ENCODE results near the gene TRHDE. TPM values are rescaled to one million over a fixed set of nuclear protein-coding genes. Genes with fewer than 3 reads are reported as not detected.
A peak's percentile ranks its signal among the peaks of the same experiment; 100 is the strongest.
"Not testable (repeated sequence)": the region's sequence is repeated elsewhere in the genome, so short reads cannot be mapped to it uniquely, and the experiment has no call there.

Gene TRHDE
- total RNA-seq, 1 experiment from 2014 or later = 18.2 TPM

DNA sequence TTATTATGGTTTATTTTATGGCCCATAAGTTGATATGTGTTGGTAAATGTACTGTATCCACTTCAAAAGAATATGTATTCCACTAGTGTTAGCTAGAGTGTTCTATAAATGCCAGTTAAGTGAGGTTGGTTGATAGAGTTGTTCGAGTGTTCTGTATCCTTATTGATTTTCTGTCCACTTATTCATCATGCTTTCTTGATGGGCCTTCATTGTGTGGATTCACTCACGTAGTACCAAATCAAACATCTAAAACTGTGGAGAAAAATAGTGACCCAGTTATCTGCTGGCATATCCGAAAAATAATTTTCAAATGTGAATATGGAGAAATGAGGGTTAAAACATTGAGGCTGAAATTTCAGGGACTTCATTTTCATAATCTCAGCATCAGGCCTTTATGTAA lies 230.4 kb downstream of the TRHDE start:
- no peak for DNase-seq (ENCODE audit: low read depth)

DNA sequence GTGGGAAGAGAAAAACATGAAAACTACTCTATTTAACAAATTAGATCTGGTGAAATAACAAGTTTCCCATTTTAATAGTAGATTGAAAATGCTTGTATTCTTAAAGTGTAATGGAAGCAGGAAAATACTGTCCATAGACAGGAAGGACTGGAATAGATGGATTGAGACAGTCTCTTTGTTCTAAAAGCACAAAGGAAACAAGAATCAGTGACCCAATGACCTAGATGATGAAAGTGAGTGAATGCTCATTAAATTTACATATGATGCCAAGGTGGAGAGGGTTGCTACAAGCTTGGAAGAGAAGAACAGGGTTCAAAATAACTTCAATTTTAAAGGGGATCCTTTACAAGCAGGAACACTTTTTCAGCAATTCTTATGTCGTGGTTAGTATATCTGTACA lies 233.1 kb downstream of the TRHDE start:
- DNase-seq (ENCODE audit: low read depth) = no peak

DNA sequence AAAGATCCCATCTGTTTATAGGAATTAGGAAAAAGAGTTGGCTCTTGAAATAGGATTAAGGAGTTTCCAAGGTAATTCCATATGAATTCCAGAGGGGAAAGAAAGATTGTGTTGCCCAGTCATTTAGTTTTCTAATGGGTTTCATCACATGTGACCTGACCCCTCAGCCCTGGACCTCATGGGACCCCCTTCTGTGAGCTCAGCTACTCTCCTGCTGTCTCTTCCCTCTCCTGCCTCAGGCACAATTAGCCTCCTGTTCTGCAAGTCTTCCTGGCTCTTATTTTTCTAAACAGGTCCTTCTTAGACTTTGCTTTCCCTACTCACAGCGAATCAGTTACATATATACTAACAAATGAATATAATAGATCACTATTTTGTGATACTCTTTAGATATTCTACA lies 237.7 kb downstream of the TRHDE start:
- no peak for DNase-seq (ENCODE audit: low read depth)

DNA sequence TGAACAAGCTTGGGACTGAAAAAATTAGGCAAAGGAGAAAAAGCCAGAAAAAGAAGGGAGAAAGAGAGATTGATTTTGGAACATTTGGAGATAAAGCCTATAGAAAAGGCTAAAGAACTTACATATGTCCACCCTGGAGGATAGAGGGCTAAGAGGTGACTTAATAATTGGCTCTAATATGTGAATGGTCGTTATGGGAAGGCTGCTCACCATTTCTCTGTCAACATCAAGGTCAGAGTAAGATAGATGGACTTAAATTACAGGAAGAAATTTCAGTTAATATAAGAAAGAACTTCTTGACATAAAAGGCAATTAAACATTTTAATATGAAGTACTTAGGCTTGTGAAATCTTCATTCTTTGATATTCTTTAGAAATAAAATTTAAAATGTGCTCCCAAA lies 238.6 kb downstream of the TRHDE start:
- no peak for DNase-seq (ENCODE audit: low read depth)

DNA sequence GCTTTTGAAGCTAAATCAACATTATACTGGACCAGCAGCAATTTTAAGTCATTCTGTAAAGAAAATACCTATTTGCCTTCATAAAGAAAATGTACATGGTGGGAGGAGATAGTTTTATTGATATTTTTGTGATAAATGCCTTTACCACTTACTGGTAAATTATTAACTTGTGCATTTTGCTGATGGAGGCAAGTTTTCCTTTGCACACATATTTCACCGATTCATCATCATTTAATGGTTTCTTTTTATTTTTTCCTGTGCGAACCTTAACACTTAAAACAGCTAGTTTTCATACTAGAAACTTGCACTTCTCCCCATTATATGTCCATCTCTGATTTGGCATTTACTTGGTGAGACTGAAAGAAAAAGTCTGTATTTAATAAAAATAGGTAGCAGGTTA lies 239.3 kb downstream of the TRHDE start:
- DNase-seq (ENCODE audit: low read depth) = no peak

DNA sequence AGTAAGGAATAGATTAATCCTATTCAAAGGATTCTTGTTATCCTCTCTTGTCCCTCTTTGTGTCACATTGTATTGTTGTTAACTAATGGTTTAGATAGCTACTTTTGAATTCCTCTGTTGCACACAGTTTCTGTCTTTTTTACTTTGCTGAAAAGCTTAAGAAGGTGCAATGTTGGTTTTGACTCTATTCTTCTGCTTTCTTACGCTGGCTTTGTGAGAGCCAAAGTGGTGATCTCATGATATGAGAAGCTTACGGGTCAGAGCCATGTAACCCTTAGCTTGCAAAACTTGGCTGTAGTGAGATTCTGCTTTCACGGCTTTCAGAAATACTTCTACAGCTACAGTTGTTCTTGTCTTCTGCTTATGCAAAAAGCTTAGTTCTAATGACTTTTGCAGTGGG lies 239.7 kb downstream of the TRHDE start:
- no peak for DNase-seq (ENCODE audit: low read depth)

DNA sequence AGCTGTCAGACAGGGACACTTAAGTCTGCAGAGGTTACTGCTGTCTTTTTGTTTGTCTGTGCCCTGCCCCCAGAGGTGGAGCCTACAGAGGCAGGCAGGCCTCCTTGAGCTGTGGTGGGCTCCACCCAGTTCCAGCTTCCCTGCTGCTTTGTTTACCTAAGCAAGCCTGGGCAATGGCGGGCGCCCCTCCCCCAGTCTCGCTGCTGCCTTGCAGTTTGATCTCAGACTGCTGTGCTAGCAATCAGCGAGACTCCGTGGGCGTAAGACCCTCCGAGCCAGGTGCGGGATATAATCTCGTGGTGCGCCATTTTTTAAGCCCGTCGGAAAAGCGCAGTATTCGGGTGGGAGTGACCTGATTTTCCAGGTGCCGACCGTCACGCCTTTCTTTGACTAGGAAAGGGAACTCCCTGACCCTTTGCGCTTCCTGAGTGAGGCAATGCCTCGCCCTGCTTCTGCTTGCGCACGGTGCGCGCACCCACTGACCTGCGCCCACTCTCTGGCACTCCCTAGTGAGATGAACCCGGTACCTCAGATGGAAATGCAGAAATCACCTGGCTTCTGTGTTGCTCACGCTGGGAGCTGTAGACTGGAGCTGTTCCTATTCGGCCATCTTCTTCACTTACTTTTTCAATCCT lies 248.0 kb downstream of the TRHDE start:
- DNase-seq (ENCODE audit: low read depth) = not testable (repeated sequence)

DNA sequence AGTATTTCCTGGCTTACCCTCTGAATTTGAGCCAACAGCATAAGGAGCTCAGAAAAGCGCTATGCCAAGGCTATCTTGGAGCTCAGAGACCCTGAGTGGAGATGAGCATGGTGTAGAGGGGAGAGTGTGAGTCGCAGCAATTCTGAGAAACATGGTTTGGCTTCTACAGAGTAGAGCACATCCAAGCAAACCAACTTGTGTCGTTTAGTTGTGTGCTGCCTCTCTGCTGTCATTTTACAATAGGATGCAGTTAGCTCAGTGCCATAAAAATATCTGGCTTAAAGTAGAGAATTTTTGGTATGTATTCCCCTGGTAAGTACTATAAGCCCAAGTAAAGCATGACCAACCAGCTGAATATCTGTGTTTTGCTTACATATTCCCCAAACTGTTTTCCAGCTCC lies 249.2 kb downstream of the TRHDE start:
- DNase-seq (ENCODE audit: low read depth) = no peak

DNA sequence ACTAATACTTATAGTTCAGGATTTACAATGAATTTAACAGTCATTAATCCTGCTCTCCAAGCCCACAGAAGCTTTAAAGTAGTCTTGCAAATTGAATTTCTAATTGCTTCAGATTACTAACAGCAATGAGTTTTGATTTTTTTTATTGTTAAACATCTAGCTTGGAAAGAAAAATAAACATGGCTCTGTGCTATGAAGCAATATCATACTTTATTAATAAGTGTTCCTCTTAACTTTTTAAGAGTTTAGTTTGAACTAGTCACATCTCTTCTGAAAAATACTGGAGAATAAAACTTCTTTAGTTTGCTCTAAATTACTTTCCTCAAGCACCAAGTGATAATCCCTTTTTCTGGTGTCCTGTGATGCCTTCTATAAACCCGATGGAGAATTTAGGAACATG lies 250.2 kb downstream of the TRHDE start:
- DNase-seq (ENCODE audit: low read depth) = no peak

DNA sequence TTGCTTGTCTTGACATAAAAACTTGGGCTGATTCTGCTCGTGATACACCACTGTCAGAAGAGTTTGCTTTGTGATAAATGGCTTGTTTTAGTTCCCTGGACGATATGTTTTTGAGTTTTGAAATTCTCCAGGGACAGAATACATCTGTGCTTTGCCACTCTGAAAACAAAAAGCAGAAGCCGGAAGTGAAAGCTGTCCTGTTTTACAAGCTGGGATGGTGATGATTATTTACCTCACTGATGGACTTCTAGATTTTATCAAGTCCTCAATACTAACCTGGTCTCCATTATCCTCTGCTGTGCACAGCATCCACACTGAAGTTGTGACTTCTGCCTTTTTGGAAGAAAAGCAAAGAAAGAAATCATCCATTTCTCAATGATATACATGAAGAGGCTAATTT lies 251.6 kb downstream of the TRHDE start:
- DNase-seq (ENCODE audit: low read depth) = no peak

DNA sequence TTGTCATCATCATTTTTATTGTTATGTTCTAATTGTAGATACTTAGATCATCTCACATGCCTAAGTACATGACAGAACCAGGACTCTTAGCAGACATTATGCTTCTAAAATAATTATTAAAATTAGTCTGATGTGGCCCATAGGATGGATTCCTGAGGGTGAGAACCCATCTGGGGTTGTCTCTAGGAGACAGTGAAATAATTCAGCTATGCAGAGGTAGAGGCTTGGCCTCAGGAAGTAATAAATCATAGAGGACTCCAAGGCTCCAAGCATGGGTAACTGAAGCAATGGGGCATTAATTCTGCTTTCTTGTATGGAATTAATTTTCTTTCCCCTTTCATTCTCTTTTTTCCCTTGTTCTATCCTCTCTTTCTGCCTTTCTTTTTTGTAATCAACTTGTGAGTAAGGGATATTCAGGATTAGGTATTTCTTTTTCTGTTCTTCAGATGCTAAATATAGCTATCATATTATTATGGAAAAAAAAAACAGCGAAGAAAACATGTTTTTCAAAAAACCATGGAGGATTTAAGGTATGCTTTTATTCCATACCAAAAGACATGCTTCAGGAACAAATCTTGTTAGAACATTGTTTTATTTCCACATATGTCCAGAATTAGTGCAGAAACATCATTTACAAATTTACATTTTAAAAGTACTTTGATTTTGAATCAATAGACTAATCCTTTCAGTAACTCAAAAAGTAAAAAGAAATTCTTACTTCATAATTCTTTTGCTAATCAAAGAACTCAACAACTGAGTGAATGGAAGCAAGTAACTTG lies 263.2 kb downstream of the TRHDE start:
- no peak for DNase-seq (ENCODE audit: low read depth)

DNA sequence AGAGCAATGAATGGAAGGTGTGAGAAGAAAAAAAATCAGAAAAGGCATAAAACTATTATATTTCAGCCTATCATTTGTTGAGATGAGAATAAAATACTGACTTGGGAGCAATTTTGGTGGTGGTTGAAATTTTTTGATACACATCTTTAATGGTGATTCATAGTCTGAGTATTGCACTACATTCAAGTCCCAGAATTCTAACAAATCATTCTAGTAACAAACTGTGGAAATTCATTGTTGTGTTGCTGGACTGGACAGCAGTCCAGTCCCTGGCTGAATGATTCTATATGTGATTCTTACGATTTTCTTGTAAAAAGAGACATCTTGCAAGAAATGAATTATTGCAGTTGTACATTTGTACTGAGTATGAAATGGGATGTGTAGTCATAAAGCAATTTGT lies 268.6 kb downstream of the TRHDE start:
- peak; percentile 3 for DNase-seq (ENCODE audit: low read depth)

DNA sequence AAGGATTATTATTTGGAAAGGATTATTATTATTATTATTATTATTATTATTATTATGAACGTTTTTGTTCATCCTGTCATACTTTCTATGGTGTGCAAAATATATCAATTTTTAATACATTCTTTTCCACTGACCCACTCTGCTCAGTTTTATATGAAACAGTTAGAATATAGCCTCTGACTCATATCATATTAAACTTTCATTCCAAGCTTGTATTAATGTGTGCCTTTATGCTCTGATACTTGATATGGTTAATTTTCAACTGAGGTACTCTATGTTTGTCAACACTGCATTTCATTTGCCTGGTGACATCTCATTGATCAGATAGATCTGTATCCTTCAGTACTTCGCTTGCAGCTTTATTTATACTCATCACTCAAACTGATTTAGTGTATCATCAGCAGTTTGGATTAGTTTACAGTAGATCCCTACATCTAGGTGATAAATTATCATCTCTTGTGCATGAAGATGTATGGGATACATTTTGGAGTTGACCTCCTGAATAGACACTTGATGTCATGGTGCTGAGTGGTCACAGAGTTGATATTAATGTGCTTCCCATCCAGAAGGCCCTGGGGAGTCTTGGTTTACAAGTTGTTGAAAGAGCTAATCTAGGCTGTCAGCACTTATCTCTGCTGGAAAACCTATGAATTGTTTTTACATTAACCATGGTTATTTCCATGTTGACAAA lies 271.8 kb downstream of the TRHDE start:
- DNase-seq (ENCODE audit: low read depth) = no peak

DNA sequence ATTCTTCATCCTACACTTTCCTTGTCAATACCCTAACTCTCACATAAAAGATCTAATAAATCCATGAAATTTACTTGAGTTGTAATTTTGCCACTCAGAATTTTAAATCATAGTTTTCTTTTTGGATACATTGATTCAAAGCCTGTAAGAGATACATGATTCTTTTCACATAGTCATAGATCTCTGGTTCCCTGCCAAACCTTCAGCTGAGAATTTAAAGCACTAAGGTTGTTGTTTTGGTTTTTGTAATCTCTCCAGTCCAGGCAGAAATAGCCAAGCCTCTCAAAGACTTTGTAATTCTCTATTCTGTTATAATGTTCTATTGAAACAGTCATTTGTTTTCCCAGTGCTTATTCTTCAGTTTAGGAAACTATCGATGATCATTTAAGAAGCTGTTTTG lies 273.9 kb downstream of the TRHDE start:
- no peak for DNase-seq (ENCODE audit: low read depth)

DNA sequence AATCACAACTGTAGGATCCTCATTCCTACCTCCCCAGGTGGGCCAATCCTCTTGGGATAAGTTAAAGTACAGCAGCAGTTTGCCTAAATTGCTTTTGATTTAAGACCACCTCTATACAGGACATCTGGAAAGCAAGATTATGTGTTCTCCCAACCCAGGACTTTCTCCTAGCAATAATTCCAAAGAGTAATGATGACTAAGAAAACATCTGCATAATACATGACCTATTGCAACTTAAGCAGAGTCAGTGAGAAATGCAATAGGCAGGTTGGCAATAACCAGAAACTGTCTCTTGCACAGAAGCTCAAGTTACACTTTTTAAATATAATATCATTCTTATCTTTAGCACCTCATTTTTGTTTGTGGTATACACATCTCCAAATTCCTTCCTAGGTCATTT lies 275.4 kb downstream of the TRHDE start:
- no peak for DNase-seq (ENCODE audit: low read depth)

DNA sequence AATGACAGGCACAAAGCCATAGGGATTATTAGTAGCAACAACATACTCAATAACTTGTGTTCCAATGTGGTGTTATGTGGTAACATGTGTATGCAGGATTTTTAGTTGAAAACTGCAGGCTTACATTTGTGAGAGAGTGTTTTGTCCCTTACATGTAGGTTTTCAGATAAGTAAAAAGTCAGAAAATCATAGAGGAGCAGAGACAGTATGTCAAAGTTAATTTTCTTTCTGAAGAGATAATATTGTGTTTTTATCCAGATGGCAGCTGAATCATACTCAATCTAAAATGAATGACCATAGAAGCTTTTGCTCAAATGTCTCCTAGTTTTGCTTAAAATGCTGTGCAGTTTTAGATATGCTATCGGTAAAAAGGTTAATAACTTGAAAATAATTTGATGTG lies 277.0 kb downstream of the TRHDE start:
- no peak for DNase-seq (ENCODE audit: low read depth)

DNA sequence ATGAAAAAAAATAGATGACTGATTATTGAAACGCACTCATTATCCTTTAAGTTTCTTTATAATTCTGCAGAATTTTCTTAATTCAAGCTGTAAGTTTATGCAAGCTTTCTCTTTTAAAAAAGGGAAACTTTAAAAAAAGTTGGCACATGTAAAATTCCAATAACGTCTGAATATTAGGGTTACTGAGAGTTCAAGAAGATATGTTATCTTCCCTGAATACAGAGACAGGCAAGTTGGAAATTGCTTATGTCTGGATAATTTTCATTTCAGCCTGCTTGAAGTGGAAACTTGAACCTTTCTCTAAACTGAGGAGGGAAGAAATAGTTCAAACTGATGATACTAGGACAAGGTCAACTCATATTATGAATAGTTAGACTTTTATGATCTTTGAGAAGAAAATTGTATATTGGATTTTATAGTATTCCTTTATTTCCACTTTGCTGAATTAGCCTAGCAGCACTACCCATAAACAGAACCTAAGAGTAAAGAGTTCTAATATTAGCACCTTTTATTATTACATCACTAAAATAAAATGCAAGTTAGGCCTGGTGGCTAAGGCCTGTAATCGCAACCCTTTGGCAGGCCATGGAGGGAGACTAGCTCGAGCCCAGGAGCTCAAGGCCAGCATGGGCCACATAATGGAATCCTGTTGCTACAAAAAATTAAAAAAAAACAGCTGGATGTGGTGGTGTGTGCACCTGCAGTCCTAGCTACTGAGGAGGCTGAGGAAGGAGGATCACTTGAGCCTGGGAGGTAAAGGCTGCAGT lies 288.0 kb downstream of the TRHDE start:
- DNase-seq (ENCODE audit: low read depth) = no peak

DNA sequence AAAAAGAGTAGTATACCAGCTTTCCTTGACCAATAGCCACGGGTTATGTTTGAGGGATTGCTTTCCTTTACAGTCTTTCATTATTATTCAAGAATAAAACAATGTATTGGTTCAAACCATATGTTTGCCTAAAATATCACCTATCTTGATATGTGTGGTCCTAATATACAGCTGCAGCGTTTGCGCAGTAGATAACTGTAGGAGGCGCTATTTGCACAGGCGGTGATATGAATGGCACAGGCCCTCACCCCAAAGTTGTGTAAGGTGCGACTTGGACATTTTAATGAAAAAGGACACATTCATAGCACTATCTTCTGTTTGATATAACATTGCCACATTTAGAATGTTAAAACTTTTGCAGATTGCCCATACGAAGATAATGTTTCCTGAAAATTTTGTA lies 298.4 kb downstream of the TRHDE start:
- no peak for DNase-seq (ENCODE audit: low read depth)

DNA sequence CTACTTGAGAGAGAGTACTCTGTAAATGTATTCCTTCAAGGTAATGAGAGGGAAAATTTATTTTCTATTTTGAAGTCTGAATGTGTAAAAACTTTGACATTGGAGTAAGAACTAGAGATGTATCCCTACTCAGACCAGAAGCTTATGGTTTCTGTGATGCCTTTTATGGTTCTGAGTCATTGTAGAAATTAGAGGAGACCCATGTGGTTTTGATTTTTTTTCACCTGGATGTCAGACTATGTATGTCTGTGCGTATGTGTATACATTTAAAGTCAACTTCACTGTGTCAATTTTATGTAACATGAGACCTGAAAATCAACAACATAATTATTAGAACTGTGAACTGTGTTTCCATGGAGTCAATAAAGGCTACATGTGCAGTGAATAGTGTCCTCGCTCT lies 302.0 kb downstream of the TRHDE start:
- no peak for DNase-seq (ENCODE audit: low read depth)

DNA sequence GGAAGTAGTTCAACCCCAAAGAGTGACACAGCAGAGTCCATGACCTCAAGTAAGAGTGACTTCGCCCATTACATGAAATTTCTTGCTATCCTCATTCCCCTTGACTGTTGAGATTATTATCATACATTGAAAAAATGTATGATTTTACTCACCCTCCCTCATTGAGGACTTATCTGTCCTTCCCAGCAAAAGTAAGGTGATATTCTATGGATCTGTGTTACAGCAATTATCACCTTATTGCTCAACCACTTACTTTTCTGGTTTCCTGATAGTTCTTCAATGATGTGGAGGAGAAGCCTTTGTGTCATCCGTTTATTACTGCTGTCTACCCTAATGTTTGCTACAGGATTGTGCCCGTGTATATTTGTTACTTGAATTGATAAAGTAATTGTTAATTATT lies 306.2 kb downstream of the TRHDE start:
- no peak for DNase-seq (ENCODE audit: low read depth)

DNA sequence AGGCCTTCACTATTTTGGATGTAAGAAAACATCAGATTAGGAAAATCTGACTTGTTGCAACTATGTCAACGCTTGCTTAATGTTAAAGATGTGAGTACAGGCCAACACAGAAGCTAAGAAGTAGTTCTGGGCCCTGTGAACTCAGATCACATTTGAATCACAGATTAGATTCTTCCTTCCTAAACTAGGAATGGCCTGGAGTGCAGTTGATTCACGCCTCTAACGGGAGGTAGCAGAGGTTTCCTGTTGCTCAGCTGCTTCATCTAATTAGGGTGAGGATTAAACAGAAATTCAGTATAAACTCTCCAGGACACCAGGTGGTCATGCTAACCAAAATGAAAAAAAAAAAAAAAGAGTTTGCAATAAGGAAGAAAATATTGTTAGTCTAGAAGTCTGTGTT lies 314.3 kb downstream of the TRHDE start:
- DNase-seq (ENCODE audit: low read depth) = no peak

DNA sequence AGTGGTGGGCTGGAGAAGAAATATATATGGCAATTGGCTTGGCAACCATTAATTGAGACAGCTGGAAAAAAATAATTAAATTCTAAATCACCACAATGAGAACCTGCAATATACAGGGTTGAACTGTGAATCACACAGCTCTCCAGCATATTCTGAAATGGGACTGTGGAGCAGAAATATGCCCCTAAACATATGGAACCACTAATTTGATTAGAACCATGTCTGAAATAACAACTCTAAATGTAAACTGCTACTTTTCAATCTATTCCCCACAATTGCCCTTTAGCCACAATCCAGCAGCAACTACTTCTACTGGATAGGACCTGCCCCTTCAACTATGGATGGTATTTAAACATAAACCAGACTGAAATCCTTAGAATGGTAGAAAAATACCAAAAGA lies 330.4 kb downstream of the TRHDE start:
- DNase-seq (ENCODE audit: low read depth) = no peak

Data from HT1080 (cell line).